DOHH2 (cell line): ENCODE measurements around the gene HNRNPLL.
"Not testable (repeated sequence)": the region's sequence is repeated elsewhere in the genome, so short reads cannot be mapped to it uniquely, and the experiment has no call there.

Experiments
- EZH2phosphoT487 ChIP-seq: fragments of 200-600 bp; sonication (generic); IDR thresholded peaks from 2 replicates; pipeline ENCODE4 v1.6.1; 2017; ENCODE audit warnings: borderline replicate concordance, mild to moderate bottlenecking, antibody characterized with exemption, low read length, moderate library complexity, mixed read lengths
- TF ChIP-seq, protein P1 (sequence below): fragments of 200-600 bp; sonication (generic); IDR thresholded peaks from one replicate; pipeline ENCODE4 v1.5.1; 2014; ENCODE audit warnings: antibody characterized with exemption, mild to moderate bottlenecking, low read depth, low read length; ENCODE audit not compliant: poor library complexity, severe bottlenecking

DNA sequence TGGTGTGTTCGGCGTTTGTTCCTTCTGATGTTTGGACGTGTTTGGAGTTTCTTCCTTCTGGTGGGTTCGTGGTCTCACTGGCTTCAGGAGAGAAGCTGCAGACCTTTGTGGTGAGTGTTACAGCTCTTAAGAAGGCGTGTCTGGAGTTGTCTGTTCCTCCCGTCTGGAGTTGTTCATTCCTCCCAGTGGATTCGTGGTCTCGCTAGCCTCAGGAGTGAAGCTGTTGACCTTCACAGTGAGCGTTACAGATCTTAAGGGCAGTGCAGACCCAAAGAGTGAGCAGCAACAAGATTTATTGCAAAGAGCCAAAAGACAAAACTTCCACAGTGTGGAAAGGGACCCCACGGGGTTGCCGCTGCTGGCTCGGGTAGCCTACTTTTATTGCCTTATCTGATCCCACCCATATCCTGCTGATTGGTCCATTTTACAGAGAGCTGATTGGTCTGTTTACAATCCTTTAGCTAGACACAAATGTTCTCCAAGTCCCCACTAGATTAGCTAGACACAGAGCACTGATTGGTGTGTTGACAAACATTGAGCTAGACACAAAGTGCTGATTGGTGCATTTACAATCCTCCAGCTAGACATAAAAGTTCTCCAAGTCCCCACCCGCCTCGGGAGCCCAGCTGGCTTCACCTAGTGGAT, 39.8 kb upstream of the HNRNPLL start:
- TF ChIP-seq, protein P1, sequence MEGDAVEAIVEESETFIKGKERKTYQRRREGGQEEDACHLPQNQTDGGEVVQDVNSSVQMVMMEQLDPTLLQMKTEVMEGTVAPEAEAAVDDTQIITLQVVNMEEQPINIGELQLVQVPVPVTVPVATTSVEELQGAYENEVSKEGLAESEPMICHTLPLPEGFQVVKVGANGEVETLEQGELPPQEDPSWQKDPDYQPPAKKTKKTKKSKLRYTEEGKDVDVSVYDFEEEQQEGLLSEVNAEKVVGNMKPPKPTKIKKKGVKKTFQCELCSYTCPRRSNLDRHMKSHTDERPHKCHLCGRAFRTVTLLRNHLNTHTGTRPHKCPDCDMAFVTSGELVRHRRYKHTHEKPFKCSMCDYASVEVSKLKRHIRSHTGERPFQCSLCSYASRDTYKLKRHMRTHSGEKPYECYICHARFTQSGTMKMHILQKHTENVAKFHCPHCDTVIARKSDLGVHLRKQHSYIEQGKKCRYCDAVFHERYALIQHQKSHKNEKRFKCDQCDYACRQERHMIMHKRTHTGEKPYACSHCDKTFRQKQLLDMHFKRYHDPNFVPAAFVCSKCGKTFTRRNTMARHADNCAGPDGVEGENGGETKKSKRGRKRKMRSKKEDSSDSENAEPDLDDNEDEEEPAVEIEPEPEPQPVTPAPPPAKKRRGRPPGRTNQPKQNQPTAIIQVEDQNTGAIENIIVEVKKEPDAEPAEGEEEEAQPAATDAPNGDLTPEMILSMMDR, result not testable (repeated sequence)
- not testable (repeated sequence) for TF ChIP-seq EZH2phosphoT487
